Measurements from ENCODE around the gene HYAL4.

Gene HYAL4

GRCh38 chr7:123918309-123918708 is 73.3 kb downstream of the HYAL4 start:
- no peak for DNase-seq

- no peak for DNase-seq
These were observed 78.6 kb downstream of the HYAL4 start for GRCh38 chr7:123923599-123923998.

- DNase-seq: no peak
These were observed 80.0 kb downstream of the HYAL4 start, which contains the start of gene SPAM1 for GRCh38 chr7:123924941-123925340. Gene SPAM1, plus strand, starts transcription at chr7:123925241. Its CDS starts 28,330 bp downstream, at chr7:123953571.

Data from activated naive CD4-positive, alpha-beta T cell (primary cell).